Endothelial cell of umbilical vein (primary cell): Measurements from ENCODE around the gene HOXC13. TPM values are rescaled to one million over a fixed set of nuclear protein-coding genes. Genes with fewer than 3 reads are reported as not detected.

Experiments
- BruUV-seq: library from RNA; stranded (reverse); fragments of 400-500 nt; replicated peaks from 2 replicates; lab custom pipeline; 2021; lab: Mats Ljungman, UMichigan
- CTCF ChIA-PET: fragments of 300-600, 350-600 bp; sonication (Branson Sonifier 250); formaldehyde crosslinking; loops from one replicate; lab custom pipeline; 2021; ENCODE audit warnings: antibody characterized with exemption, inconsistent platforms; lab: Charles Lee
- POLR2A ChIA-PET: fragments of 300-600, 350-600 bp; sonication (Branson Sonifier 250); formaldehyde crosslinking; loops from one replicate; lab custom pipeline; 2021; ENCODE audit warnings: antibody characterized with exemption, inconsistent platforms; lab: Charles Lee
- DNase-seq: peaks from one replicate; pipeline ENCODE4 v3.0.0-alpha.2; 2011; ENCODE audit warnings: low read depth, low spot score
- FAIRE-seq: peaks from 2 replicates; lab custom pipeline; 2011; peaks lifted over from hg19 to GRCh38; lab: Jason Lieb, UNC
- H2AFZ ChIP-seq: 2 replicates; pipeline ENCODE4 v1.6.0; 2012; ENCODE audit warnings: low read depth, low read length, control low read depth, inconsistent platforms
- H3K27ac ChIP-seq: 2 replicates; pipeline ENCODE4 v1.5.1; 2011; ENCODE audit warnings: low read depth, mild to moderate bottlenecking, control low read depth, low read length, moderate library complexity; ENCODE audit not compliant: insufficient read depth
- H3K27me3 ChIP-seq, 2 experiments: 2 replicates each; pipeline versions ENCODE4 v1.6.0 to v1.6.1; 2011; ENCODE audit warnings: low read length in 2 of 2, mixed read lengths in 1 of 2; ENCODE audit not compliant: control insufficient read depth in 2 of 2, insufficient read depth in 2 of 2
- H3K36me3 ChIP-seq, 2 experiments: 2 replicates in 1 of 2; 3 replicates in 1 of 2; pipeline ENCODE4 v1.5.1; 2011; ENCODE audit warnings: low read length in 2 of 2, mild to moderate bottlenecking in 1 of 2, moderate library complexity in 1 of 2; ENCODE audit not compliant: control insufficient read depth in 2 of 2, insufficient read depth in 2 of 2; ENCODE audit errors: extremely low read depth in 1 of 2
- H3K4me1 ChIP-seq: 3 replicates; pipeline ENCODE4 v1.5.1; 2011; ENCODE audit warnings: mild to moderate bottlenecking, low read length; ENCODE audit not compliant: control insufficient read depth, insufficient read depth; ENCODE audit errors: extremely low read depth
- H3K4me2 ChIP-seq: 2 replicates; pipeline ENCODE4 v1.6.1; 2011; ENCODE audit warnings: low read length, control low read depth, mixed read lengths; ENCODE audit not compliant: insufficient read depth
- H3K4me3 ChIP-seq, 3 experiments: fragments of 200-600 bp in 1 of 3; sonication (generic), shearing (Covaris generic) in 1 of 3; replicated peaks in 1 of 3; 2 replicates each; pipeline ENCODE4 v1.5.1; 2011 to 2016; ENCODE audit warnings: control low read depth in 3 of 3, low read length in 3 of 3, mild to moderate bottlenecking in 2 of 3, inconsistent platforms in 1 of 3, low read depth in 1 of 3, moderate library complexity in 1 of 3; ENCODE audit not compliant: insufficient read depth in 1 of 3
- H3K79me2 ChIP-seq: 2 replicates; pipeline ENCODE4 v1.6.0; 2012; ENCODE audit warnings: low read length, inconsistent platforms; ENCODE audit not compliant: control insufficient read depth, insufficient read depth
- H3K9ac ChIP-seq: replicated peaks from 2 replicates; pipeline ENCODE3; 2011; ENCODE audit warnings: low read length, control low read depth; ENCODE audit not compliant: insufficient read depth; ENCODE audit errors: extremely low read depth
- H3K9me1 ChIP-seq: replicated peaks from 3 replicates; pipeline ENCODE4 v1.6.0; 2011; ENCODE audit warnings: mild to moderate bottlenecking, low read length; ENCODE audit not compliant: control insufficient read depth, insufficient read depth; ENCODE audit errors: extremely low read depth
- H3K9me3 ChIP-seq: replicated peaks from 2 replicates; pipeline ENCODE4 v1.5.1; 2012; ENCODE audit warnings: low read length, inconsistent platforms; ENCODE audit not compliant: control insufficient read depth, insufficient read depth
- H4K20me1 ChIP-seq: replicated peaks from 2 replicates; pipeline ENCODE3; 2011; ENCODE audit warnings: mild to moderate bottlenecking, low read length; ENCODE audit not compliant: control insufficient read depth, insufficient read depth; ENCODE audit errors: extremely low read depth
- CTCF ChIP-seq, 2 donors: IDR thresholded peaks; 1 replicate in 1 of 2; 2 replicates in 1 of 2; pipeline ENCODE4 v1.5.1; 2011; ENCODE audit warnings: low read length in 2 of 2, mild to moderate bottlenecking in 2 of 2, moderate library complexity in 2 of 2, control low read depth in 1 of 2, inconsistent platforms in 1 of 2, low read depth in 1 of 2; ENCODE audit not compliant: insufficient read depth in 1 of 2; ENCODE audit errors: extremely low read depth in 1 of 2
- EZH2 ChIP-seq: IDR thresholded peaks from 2 replicates; pipeline ENCODE4 v1.6.1; 2012; ENCODE audit warnings: borderline replicate concordance, low read depth, mild to moderate bottlenecking, moderate library complexity, low read length, inconsistent platforms; ENCODE audit not compliant: severe bottlenecking
- FOS ChIP-seq: IDR thresholded peaks from 2 replicates; pipeline ENCODE4 v1.6.1; 2011; ENCODE audit warnings: mild to moderate bottlenecking, low read length, moderate library complexity, borderline replicate concordance; ENCODE audit not compliant: insufficient read depth
- GATA2 ChIP-seq: IDR thresholded peaks from 2 replicates; pipeline ENCODE4 v1.7.0; 2011; ENCODE audit warnings: low read depth, mild to moderate bottlenecking, moderate library complexity, mixed read lengths, low read length; ENCODE audit not compliant: insufficient read length, insufficient read depth
- JUN ChIP-seq: IDR thresholded peaks from 2 replicates; pipeline ENCODE4 v1.6.1; 2011; ENCODE audit warnings: borderline replicate concordance, low read depth; ENCODE audit not compliant: insufficient read length, insufficient read depth
- MAX ChIP-seq: IDR thresholded peaks from 2 replicates; pipeline ENCODE4 v1.6.1; 2011; ENCODE audit not compliant: insufficient read depth, insufficient read length
- MYC ChIP-seq: IDR thresholded peaks from one replicate; pipeline ENCODE4 v1.6.1; 2011; ENCODE audit warnings: mild to moderate bottlenecking, low read depth, low read length
- POLR2A ChIP-seq: IDR thresholded peaks from 2 replicates; pipeline ENCODE4 v1.6.1; 2012; ENCODE audit warnings: low read depth, mild to moderate bottlenecking, control low read depth, low read length
- POLR2AphosphoS5 ChIP-seq: IDR thresholded peaks from 2 replicates; pipeline ENCODE4 v1.6.1; 2012; ENCODE audit warnings: low read depth, mild to moderate bottlenecking, control low read depth, low read length, moderate library complexity; ENCODE audit not compliant: insufficient read depth
- dilution Hi-C: fragments of 300-500 bp; cut with MboI; formaldehyde crosslinking; loops from one replicate; pipeline ENCODE4 v1.15.0; 2019; ENCODE audit warnings: low sequenced_read_pairs; ENCODE audit not compliant: extremely low pct_ligation_motif_present
- intact Hi-C: fragments of 100-400 bp; cut with micrococcal nuclease; formaldehyde crosslinking; loops from one replicate; pipeline ENCODE4 v1.10.0; 2022
- polyA plus RNA-seq, 4 experiments: library from polyadenylated mRNA; depleted of rRNA in 3 of 4; stranded (reverse) in 3 of 4; unstranded in 1 of 4; fragments of >200 nt; gene quantifications; 2 replicates each; pipeline versions ENCODE4 v1.2.1 to v1.2.3, GENCODE V29; 2011 to 2012; ENCODE audit warnings: missing spikeins in 1 of 4
- total RNA-seq: library from RNA; stranded (reverse); gene quantifications from 2 replicates; pipeline ENCODE4 v1.2.3, GENCODE V29; 2021

The HOXC13 gene
- total and polyA plus RNA-seq, 2 donors (not counting 3 experiments of a cell fraction or from before 2014, with no cell fraction given): not detected

- no peaks in the 10 kb centered on the region for H3K4me1 ChIP-seq
- H3K9me3 ChIP-seq: no peaks in the 10 kb centered on the region
- dilution Hi-C loops: no loop called here
- ChIA-PET CTCF (no interaction called here), POLR2A (no interaction called here)
- intact Hi-C loops: no loop called here
- no peaks in the 10 kb centered on the region for H3K36me3 ChIP-seq
- H3K4me3 ChIP-seq: no peak overlapping the region
- peaks cover 86 to 100% of the 10 kb centered on the region in 2 experiments for H3K27me3 ChIP-seq
- no peaks in the 10 kb centered on the region for H4K20me1 ChIP-seq
- no peaks in the 10 kb centered on the region for H3K79me2 ChIP-seq
- no peak overlapping the region for H3K27ac ChIP-seq
- FAIRE-seq (no peak), DNase-seq (no peak)
- H3K9me1 ChIP-seq: no peaks in the 10 kb centered on the region
- H3K4me2 ChIP-seq: no peak overlapping the region
- no peak overlapping the region for H2AFZ ChIP-seq
- H3K9ac ChIP-seq: no peak overlapping the region
- TF ChIP-seq MAX: no peak
- no peak for TF ChIP-seq CTCF (IDR thresholded peaks at IDR 0.05; ENCODE audit: extremely low read depth in 1 of 2, insufficient read depth in 1 of 2, low read depth in 1 of 2, low read length in 2 of 2)
- TF ChIP-seq FOS: no peak
- no peak for TF ChIP-seq JUN
- TF ChIP-seq MYC: no peak
- no peak for TF ChIP-seq POLR2A
- no peak for TF ChIP-seq EZH2
- TF ChIP-seq POLR2AphosphoS5: no peak
- no peak for TF ChIP-seq GATA2
- no TSS peak for BruUV-seq
Measured at GRCh38 chr12:53929527-53929926, 9.1 kb upstream of the HOXC13 start.
